RPMI7951 (cell line): ENCODE measurements around the gene ARHGAP26. TPM values are rescaled to one million over a fixed set of nuclear protein-coding genes. Genes with fewer than 3 reads are reported as not detected.

Source experiments
- DNase-seq: peaks from one replicate; pipeline ENCODE4 v3.0.0-alpha.2; 2012; ENCODE audit warnings: low read depth
- total RNA-seq: library from RNA; depleted of rRNA; stranded (reverse); fragments of >200 nt; shearing (Covaris generic); gene quantifications from 2 replicates; pipeline ENCODE4 v1.2.3, GENCODE V29; 2014

The ARHGAP26 gene
- total RNA-seq, 1 experiment from 2014 or later: 1.1 TPM

GRCh38 chr5:143204474-143205246, 434.5 kb downstream of the ARHGAP26 start:
- DNase-seq: peak; percentile 39

GRCh38 chr5:143205386-143205785, 435.2 kb downstream of the ARHGAP26 start:
- peak; percentile 84 for DNase-seq

GRCh38 chr5:143205883-143206195, 435.7 kb downstream of the ARHGAP26 start:
- DNase-seq: no peak

- no peak for DNase-seq
These were observed 436.2 kb downstream of the ARHGAP26 start for GRCh38 chr5:143206196-143207053.

GRCh38 chr5:143207058-143207457, 436.9 kb downstream of the ARHGAP26 start:
- no peak for DNase-seq

GRCh38 chr5:143207563-143208364, 437.6 kb downstream of the ARHGAP26 start:
- DNase-seq: no peak

GRCh38 chr5:143208365-143208641, 438.1 kb downstream of the ARHGAP26 start:
- no peak for DNase-seq

GRCh38 chr5:143208781-143209510, 438.8 kb downstream of the ARHGAP26 start:
- no peak for DNase-seq

- no peak for DNase-seq
These were observed 439.8 kb downstream of the ARHGAP26 start for GRCh38 chr5:143209881-143210395.

- no peak for DNase-seq
These were observed 440.4 kb downstream of the ARHGAP26 start for GRCh38 chr5:143210576-143210975.

- no peak for DNase-seq
These were observed 442.1 kb downstream of the ARHGAP26 start for GRCh38 chr5:143212261-143212660.

- peak; percentile 45 for DNase-seq
These were observed 443.2 kb downstream of the ARHGAP26 start for GRCh38 chr5:143213231-143213850.

GRCh38 chr5:143213851-143214363, 443.7 kb downstream of the ARHGAP26 start:
- no peak for DNase-seq

GRCh38 chr5:143214458-143214857, 444.3 kb downstream of the ARHGAP26 start:
- DNase-seq: no peak

- DNase-seq: no peak
These were observed 444.7 kb downstream of the ARHGAP26 start for GRCh38 chr5:143214890-143215289.

- no peak for DNase-seq
These were observed 445.5 kb downstream of the ARHGAP26 start for GRCh38 chr5:143215690-143216089.

- no peak for DNase-seq
These were observed 446.0 kb downstream of the ARHGAP26 start for GRCh38 chr5:143216211-143216610.

- no peak for DNase-seq
These were observed 447.1 kb downstream of the ARHGAP26 start for GRCh38 chr5:143217065-143217803.

GRCh38 chr5:143217804-143218160, 447.6 kb downstream of the ARHGAP26 start:
- DNase-seq: no peak

GRCh38 chr5:143218517-143219170, 448.5 kb downstream of the ARHGAP26 start:
- DNase-seq: no peak
